Heart left ventricle (tissue), 13 donors: Measurements from ENCODE around the gene MAP3K7CL.

Source experiments
- POLR2A ChIP-seq, 2 donors: fragments of 450-650 bp; IDR thresholded peaks; one replicate each; pipeline ENCODE4 v1.6.1; 2017; ENCODE audit warnings: antibody characterized with exemption in 2 of 2, mild to moderate bottlenecking in 2 of 2, moderate library complexity in 2 of 2
- TF ChIP-seq, protein P1 (sequence below), 12 donors: fragments of 200-600 bp; sonication (generic) in 4 of 12; IDR thresholded peaks; one replicate each; pipeline versions ENCODE4 v1.5.0 to v1.8.0; 2018 to 2022; ENCODE audit warnings: antibody characterized with exemption in 12 of 12, mild to moderate bottlenecking in 5 of 12
- donor health status: ischemic (EF 13 %, LVEDD 7.1; RV severe dilation, severe dysfunction).
- donor health status: DM: no; HTN: yes; CAD: no.
- donor health status: DM: no; HTN: no; CAD: no.
- donor health status: ischemic (EF 25% LVEDD 6.9; RV normal size, moderate dysfunction).
- donor health status: ischemic (EF 25% LVEDD 5.7; RV mildly dilated, moderate dysfunction).
- donor health status: ischemic (EF 35%, LVEDD 5.7; RV mildly dilated, moderate dysfunction).
- donor health status: nonischemic (EF 11% LVEDD 7.7; RV severe dilation, severe dysfunction).
- donor health status: DM: yes; HTN: yes; CAD: no.
- donor health status: PGD.
- donor health status: ischemic (EF 29% LVEDD 5.4; RV normal size, mild dysfunction).
- donor health status: nonischemic (EF 23%, LVEDD 6.1; RV moderate dilation, normal function).

DNA sequence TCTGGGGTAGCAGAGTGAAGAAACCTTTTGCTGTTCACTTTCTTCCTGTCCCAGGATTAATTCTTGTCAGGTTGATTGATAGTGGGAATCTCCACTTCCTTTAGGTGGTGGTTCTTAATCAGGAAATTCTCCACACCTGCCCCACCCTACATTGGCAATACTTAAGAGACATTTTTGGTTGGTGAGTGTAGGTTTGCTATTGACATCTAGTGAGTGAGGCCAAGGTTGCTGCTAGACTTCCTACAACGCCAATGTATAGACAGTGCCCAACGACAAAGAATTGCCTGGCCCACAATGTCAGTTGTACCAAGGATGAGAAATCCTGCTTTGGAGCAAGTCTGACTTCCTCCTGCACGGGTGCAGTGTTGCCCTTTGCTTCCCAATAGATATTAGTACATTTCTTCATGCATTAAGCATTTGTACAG lies 38.5 kb downstream of the MAP3K7CL start:
- no peak for TF ChIP-seq POLR2A (IDR thresholded peaks at IDR 0.05)
- TF ChIP-seq, protein P1, sequence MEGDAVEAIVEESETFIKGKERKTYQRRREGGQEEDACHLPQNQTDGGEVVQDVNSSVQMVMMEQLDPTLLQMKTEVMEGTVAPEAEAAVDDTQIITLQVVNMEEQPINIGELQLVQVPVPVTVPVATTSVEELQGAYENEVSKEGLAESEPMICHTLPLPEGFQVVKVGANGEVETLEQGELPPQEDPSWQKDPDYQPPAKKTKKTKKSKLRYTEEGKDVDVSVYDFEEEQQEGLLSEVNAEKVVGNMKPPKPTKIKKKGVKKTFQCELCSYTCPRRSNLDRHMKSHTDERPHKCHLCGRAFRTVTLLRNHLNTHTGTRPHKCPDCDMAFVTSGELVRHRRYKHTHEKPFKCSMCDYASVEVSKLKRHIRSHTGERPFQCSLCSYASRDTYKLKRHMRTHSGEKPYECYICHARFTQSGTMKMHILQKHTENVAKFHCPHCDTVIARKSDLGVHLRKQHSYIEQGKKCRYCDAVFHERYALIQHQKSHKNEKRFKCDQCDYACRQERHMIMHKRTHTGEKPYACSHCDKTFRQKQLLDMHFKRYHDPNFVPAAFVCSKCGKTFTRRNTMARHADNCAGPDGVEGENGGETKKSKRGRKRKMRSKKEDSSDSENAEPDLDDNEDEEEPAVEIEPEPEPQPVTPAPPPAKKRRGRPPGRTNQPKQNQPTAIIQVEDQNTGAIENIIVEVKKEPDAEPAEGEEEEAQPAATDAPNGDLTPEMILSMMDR (IDR thresholded peaks at IDR 0.05), result no peak
